Astrocyte (in vitro differentiated cells and primary cell): Measurements from ENCODE around the gene LIPJ.

Experiments used
- CTCF ChIP-seq: IDR thresholded peaks from 2 replicates; pipeline ENCODE4 v1.5.1; 2011; ENCODE audit warnings: low read depth, mild to moderate bottlenecking, inconsistent platforms, low read length, moderate library complexity; ENCODE audit not compliant: insufficient read depth
- EZH2 ChIP-seq: IDR thresholded peaks from 2 replicates; pipeline ENCODE4 v1.6.1; 2012; ENCODE audit warnings: mild to moderate bottlenecking, low read length, inconsistent platforms; ENCODE audit not compliant: insufficient read depth

DNA sequence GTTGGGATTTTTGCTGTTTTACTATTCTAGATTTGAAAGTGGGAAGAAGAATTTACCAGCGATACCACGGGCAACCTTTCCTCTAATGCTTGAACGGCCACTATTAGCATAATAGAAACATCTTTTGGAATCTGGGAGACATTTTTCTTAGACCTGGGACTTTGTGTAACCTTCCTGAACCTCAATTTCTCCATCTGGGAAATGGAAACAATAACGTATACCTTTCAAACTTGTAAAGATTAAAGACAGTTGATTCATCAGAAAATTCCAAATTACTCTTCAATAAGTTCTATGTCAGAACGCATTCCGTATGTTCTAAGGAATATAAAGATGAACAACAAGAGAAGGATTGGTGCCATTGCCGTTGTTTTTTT is 3.0 kb upstream of the LIPJ start:
- no peak for TF ChIP-seq CTCF
- TF ChIP-seq EZH2: no peak
